Liver (tissue), 9 donors: Measurements from ENCODE around the gene HSD3B7. TPM values are rescaled to one million over a fixed set of nuclear protein-coding genes. Genes with fewer than 3 reads are reported as not detected.

Experiments
- DNase-seq: peaks from one replicate; pipeline ENCODE4 v3.0.0-alpha.2; 2017; ENCODE audit warnings: low spot score
- H3K27ac ChIP-seq, 2 donors: one replicate each; pipeline ENCODE4 v1.7.0; 2013; ENCODE audit warnings: inconsistent platforms in 2 of 2, low read length in 2 of 2, control low read depth in 1 of 2, low read depth in 1 of 2, mild to moderate bottlenecking in 1 of 2
- H3K27me3 ChIP-seq, 4 donors: one replicate each; pipeline versions ENCODE4 v1.6.1 to v1.7.0; 2013; ENCODE audit warnings: low read length in 3 of 4, inconsistent platforms in 1 of 4, mild to moderate bottlenecking in 1 of 4, moderate library complexity in 1 of 4; ENCODE audit not compliant: control insufficient read depth in 4 of 4, insufficient read depth in 4 of 4
- H3K36me3 ChIP-seq, 4 donors: one replicate each; pipeline versions ENCODE4 v1.6.1 to v1.7.0; 2013; ENCODE audit warnings: low read length in 3 of 4, mild to moderate bottlenecking in 3 of 4, low read depth in 1 of 4, moderate library complexity in 1 of 4; ENCODE audit not compliant: control insufficient read depth in 4 of 4, insufficient read depth in 3 of 4
- H3K4me1 ChIP-seq, 4 donors: one replicate each; pipeline versions ENCODE4 v1.6.1 to v1.7.0; 2013; ENCODE audit warnings: low read length in 3 of 4, mild to moderate bottlenecking in 3 of 4, moderate library complexity in 1 of 4; ENCODE audit not compliant: control insufficient read depth in 4 of 4, insufficient read depth in 4 of 4
- H3K4me3 ChIP-seq, 3 donors: one replicate each; pipeline versions ENCODE4 v1.6.1 to v1.7.0; 2013; ENCODE audit warnings: low read length in 3 of 3, control low read depth in 1 of 3, low read depth in 1 of 3, mild to moderate bottlenecking in 1 of 3
- H3K9ac ChIP-seq, 2 donors: one replicate each; pipeline ENCODE4 v1.7.0; 2013; ENCODE audit warnings: low read length in 2 of 2, mild to moderate bottlenecking in 2 of 2, moderate library complexity in 2 of 2, control low read depth in 1 of 2, low read depth in 1 of 2
- H3K9me3 ChIP-seq, 4 donors: one replicate each; pipeline versions ENCODE4 v1.6.1 to v1.7.0; 2013; ENCODE audit warnings: low read length in 3 of 4; ENCODE audit not compliant: control insufficient read depth in 4 of 4
- ATF3 ChIP-seq: IDR thresholded peaks from 2 replicates; pipeline ENCODE4 v1.6.1; 2016; ENCODE audit warnings: antibody characterized with exemption
- CTCF ChIP-seq: fragments of 150-350 bp; IDR thresholded peaks from 2 replicates; pipeline ENCODE4 v1.5.1; 2017; ENCODE audit warnings: improper control_type of control experiment, low read depth, low read length; ENCODE audit not compliant: missing input control
- EGR1 ChIP-seq, 2 donors: IDR thresholded peaks; 2 replicates each; pipeline ENCODE4 v1.6.1; 2016 to 2018; ENCODE audit warnings: antibody characterized with exemption in 2 of 2, low read depth in 2 of 2
- FOXA1 ChIP-seq: IDR thresholded peaks from 2 replicates; pipeline ENCODE4 v1.6.1; 2016; ENCODE audit warnings: antibody characterized with exemption
- FOXA2 ChIP-seq: IDR thresholded peaks from 2 replicates; pipeline ENCODE4 v1.6.1; 2016; ENCODE audit warnings: antibody characterized with exemption
- GABPA ChIP-seq, 2 donors: IDR thresholded peaks in 1 of 2; conservative IDR thresholded peaks in 1 of 2; 2 replicates each; pipeline ENCODE4 v1.6.1; 2016; ENCODE audit warnings: antibody characterized with exemption in 2 of 2, mild to moderate bottlenecking in 1 of 2, moderate library complexity in 1 of 2
- HNF4A ChIP-seq, 2 donors: conservative IDR thresholded peaks; 2 replicates each; pipeline ENCODE4 v1.6.1; 2016; ENCODE audit warnings: antibody characterized with exemption in 2 of 2, mild to moderate bottlenecking in 2 of 2
- HNF4G ChIP-seq: IDR thresholded peaks from 2 replicates; pipeline ENCODE4 v1.6.1; 2016; ENCODE audit warnings: antibody characterized with exemption
- NR2F2 ChIP-seq: IDR thresholded peaks from 2 replicates; pipeline ENCODE4 v1.6.1; 2016; ENCODE audit warnings: antibody characterized with exemption
- RAD21 ChIP-seq, 2 donors: IDR thresholded peaks; 2 replicates each; pipeline ENCODE4 v1.6.1; 2016; ENCODE audit warnings: antibody characterized with exemption in 2 of 2, mild to moderate bottlenecking in 2 of 2
- RXRA ChIP-seq, 2 donors: IDR thresholded peaks; 2 replicates each; pipeline ENCODE4 v1.6.1; 2017 to 2018; ENCODE audit warnings: antibody characterized with exemption in 2 of 2, mild to moderate bottlenecking in 1 of 2
- SP1 ChIP-seq: IDR thresholded peaks from 2 replicates; pipeline ENCODE4 v1.6.1; 2018; ENCODE audit warnings: antibody characterized with exemption, mild to moderate bottlenecking
- TAF1 ChIP-seq: conservative IDR thresholded peaks from 2 replicates; pipeline ENCODE4 v1.6.1; 2016; ENCODE audit warnings: antibody characterized with exemption, mild to moderate bottlenecking
- YY1 ChIP-seq: IDR thresholded peaks from 2 replicates; pipeline ENCODE4 v1.6.1; 2016; ENCODE audit warnings: antibody characterized with exemption, mild to moderate bottlenecking
- ZBTB33 ChIP-seq: IDR thresholded peaks from 2 replicates; pipeline ENCODE4 v1.6.1; 2016; ENCODE audit warnings: antibody characterized with exemption
- WGBS: extraction: QIAGEN DNeasy Blood & Tissue Kit; methylation state at CpG from one replicate; pipeline ENCODE4 v1.1.7; 2013; 5-methylcytosine and 5-hydroxymethylcytosine counted together
- polyA plus RNA-seq, 2 donors: library from polyadenylated mRNA; stranded (reverse) in 1 of 2; unstranded in 1 of 2; fragments of 200-250 nt in 1 of 2; fragments of >200 nt in 1 of 2; fragmentation: Nextera tagmentation in 1 of 2; extraction: Ambion mirVana in 1 of 2; gene quantifications; one replicate each; pipeline versions ENCODE4 v1.2.1 to v1.2.3, GENCODE V29; 2013 to 2015
- total RNA-seq, 2 donors: library from RNA; depleted of rRNA; stranded (reverse); fragments of >200 nt; gene quantifications; one replicate each; pipeline ENCODE4 v1.2.3, GENCODE V29; 2014
- TF ChIP-seq, protein P1 (sequence below): IDR thresholded peaks from 2 replicates; pipeline ENCODE4 v1.6.1; 2016; ENCODE audit warnings: antibody characterized with exemption, mild to moderate bottlenecking
- TF ChIP-seq, protein P2 (sequence below): IDR thresholded peaks from 2 replicates; pipeline ENCODE4 v1.6.1; 2016; ENCODE audit warnings: antibody characterized with exemption
- donor health status: healthy.
- donor health status: healthy.
- donor health status: healthy.
- donor health status: healthy.
- donor health status: healthy.

Gene HSD3B7
- total and polyA plus RNA-seq, 4 donors: 23.9 to 93.9 (median 79.4) TPM

DNA sequence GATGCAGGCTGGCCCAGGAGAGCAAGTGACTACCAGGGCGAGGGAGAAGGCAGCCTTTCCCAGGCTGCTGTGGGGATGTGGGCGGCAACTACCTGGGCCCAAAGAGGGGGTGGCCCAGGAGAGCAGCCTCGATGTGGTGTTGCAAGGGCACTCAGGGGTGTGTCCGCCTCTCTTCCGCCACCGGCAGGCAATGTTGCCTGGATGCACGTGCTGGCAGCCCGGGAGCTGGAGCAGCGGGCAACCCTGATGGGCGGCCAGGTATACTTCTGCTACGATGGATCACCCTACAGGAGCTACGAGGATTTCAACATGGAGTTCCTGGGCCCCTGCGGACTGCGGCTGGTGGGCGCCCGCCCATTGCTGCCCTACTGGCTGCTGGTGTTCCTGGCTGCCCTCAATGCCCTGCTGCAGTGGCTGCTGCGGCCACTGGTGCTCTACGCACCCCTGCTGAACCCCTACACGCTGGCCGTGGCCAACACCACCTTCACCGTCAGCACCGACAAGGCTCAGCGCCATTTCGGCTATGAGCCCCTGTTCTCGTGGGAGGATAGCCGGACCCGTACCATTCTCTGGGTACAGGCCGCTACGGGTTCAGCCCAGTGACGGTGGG is 2.7 kb downstream of the HSD3B7 start:
- H3K9me3 ChIP-seq: no peaks in the 10 kb centered on the region
- no peak for TF ChIP-seq NR2F2
- TF ChIP-seq, protein P1, sequence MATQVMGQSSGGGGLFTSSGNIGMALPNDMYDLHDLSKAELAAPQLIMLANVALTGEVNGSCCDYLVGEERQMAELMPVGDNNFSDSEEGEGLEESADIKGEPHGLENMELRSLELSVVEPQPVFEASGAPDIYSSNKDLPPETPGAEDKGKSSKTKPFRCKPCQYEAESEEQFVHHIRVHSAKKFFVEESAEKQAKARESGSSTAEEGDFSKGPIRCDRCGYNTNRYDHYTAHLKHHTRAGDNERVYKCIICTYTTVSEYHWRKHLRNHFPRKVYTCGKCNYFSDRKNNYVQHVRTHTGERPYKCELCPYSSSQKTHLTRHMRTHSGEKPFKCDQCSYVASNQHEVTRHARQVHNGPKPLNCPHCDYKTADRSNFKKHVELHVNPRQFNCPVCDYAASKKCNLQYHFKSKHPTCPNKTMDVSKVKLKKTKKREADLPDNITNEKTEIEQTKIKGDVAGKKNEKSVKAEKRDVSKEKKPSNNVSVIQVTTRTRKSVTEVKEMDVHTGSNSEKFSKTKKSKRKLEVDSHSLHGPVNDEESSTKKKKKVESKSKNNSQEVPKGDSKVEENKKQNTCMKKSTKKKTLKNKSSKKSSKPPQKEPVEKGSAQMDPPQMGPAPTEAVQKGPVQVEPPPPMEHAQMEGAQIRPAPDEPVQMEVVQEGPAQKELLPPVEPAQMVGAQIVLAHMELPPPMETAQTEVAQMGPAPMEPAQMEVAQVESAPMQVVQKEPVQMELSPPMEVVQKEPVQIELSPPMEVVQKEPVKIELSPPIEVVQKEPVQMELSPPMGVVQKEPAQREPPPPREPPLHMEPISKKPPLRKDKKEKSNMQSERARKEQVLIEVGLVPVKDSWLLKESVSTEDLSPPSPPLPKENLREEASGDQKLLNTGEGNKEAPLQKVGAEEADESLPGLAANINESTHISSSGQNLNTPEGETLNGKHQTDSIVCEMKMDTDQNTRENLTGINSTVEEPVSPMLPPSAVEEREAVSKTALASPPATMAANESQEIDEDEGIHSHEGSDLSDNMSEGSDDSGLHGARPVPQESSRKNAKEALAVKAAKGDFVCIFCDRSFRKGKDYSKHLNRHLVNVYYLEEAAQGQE: no peak
- no peak for TF ChIP-seq SP1
- TF ChIP-seq FOXA1: no peak
- TF ChIP-seq FOXA2: no peak
- no peak for TF ChIP-seq RAD21 (IDR thresholded peaks at IDR 0.05)
- no peak for TF ChIP-seq GABPA (IDR thresholded peaks at IDR 0.05 in 1 of 2, conservative IDR thresholded peaks at IDR 0.05 in 1 of 2)
- TF ChIP-seq, protein P2, sequence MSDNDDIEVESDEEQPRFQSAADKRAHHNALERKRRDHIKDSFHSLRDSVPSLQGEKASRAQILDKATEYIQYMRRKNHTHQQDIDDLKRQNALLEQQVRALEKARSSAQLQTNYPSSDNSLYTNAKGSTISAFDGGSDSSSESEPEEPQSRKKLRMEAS: no peak
- no peak for TF ChIP-seq RXRA (IDR thresholded peaks at IDR 0.05)
- H3K9ac ChIP-seq: no peak overlapping the region
- peaks cover 6 to 20% (median 13%) of the 10 kb centered on the region in 4 donors for H3K4me1 ChIP-seq
- 92% methylated on average over 30 of the region's 30 CpGs for WGBS
- H3K27me3 ChIP-seq: no peaks in the 10 kb centered on the region
- peaks cover 0 to 12% (median 3%) of the 10 kb centered on the region in 4 donors for H3K36me3 ChIP-seq
- no peak for DNase-seq
- H3K27ac ChIP-seq: no peak overlapping the region
- no peak overlapping the region for H3K4me3 ChIP-seq

GRCh38 chr16:30989469-30990047 is 4.6 kb downstream of the HSD3B7 start:
- 90% methylated on average over 23 of the region's 23 CpGs for WGBS
- no peak overlapping the region for H3K27ac ChIP-seq
- peaks cover 0 to 5% (median 0%) of the 10 kb centered on the region in 4 donors for H3K36me3 ChIP-seq
- no peak overlapping the region for H3K9ac ChIP-seq
- no peak for TF ChIP-seq CTCF
- TF ChIP-seq RAD21 (IDR thresholded peaks at IDR 0.05): no peak
- TF ChIP-seq HNF4G: no peak
- TF ChIP-seq, protein P2: no peak
- TF ChIP-seq HNF4A (conservative IDR thresholded peaks at IDR 0.05): no peak
- TF ChIP-seq NR2F2: no peak
- TF ChIP-seq ATF3: no peak
- no peak for TF ChIP-seq TAF1
- TF ChIP-seq, protein P1: no peak
- no peak for TF ChIP-seq GABPA (IDR thresholded peaks at IDR 0.05 in 1 of 2, conservative IDR thresholded peaks at IDR 0.05 in 1 of 2)
- no peak for TF ChIP-seq YY1
- no peak for TF ChIP-seq EGR1 (IDR thresholded peaks at IDR 0.05; ENCODE audit: low read depth in 2 of 2)
- TF ChIP-seq ZBTB33: no peak
- DNase-seq: no peak
- H3K9me3 ChIP-seq: no peaks in the 10 kb centered on the region
- H3K4me1 ChIP-seq: peaks cover 6 to 20% (median 13%) of the 10 kb centered on the region in 4 donors
- no peak overlapping the region for H3K4me3 ChIP-seq
- no peaks in the 10 kb centered on the region for H3K27me3 ChIP-seq
